IMR-90 (cell line): ENCODE results near the gene NMRK1. TPM values are rescaled to one million over a fixed set of nuclear protein-coding genes. Genes with fewer than 3 reads are reported as not detected.

ENCODE experiments used
- ATAC-seq: fragments of 200-7000 bp; cut with Tn5 transposase; 2 replicates; pipeline ENCODE4 v1.9.1; 2020; ENCODE audit warnings: low read depth, mild to moderate bottlenecking, moderate library complexity
- BruUV-seq: library from RNA; stranded (reverse); fragments of 400-500 nt; replicated peaks from 2 replicates; lab custom pipeline; 2021; lab: Mats Ljungman, UMichigan
- CTCF ChIA-PET: fragments of 300-600 bp; formaldehyde crosslinking; extraction: SDS; loops from one replicate; lab custom pipeline; 2021; ENCODE audit warnings: antibody characterized with exemption; lab: Yijun Ruan, JAX
- POLR2A ChIA-PET: fragments of 300-600 bp; sonication (Branson Sonifier 250); formaldehyde crosslinking; loops from one replicate; lab custom pipeline; 2022; ENCODE audit warnings: antibody characterized with exemption; ENCODE audit not compliant: unreplicated experiment; lab: Charles Lee
- DNase-seq: peaks from one replicate; pipeline ENCODE4 v3.0.0; 2013
- H2AFZ ChIP-seq: replicated peaks from 2 replicates; pipeline ENCODE3; 2013; ENCODE audit warnings: low read length, mild to moderate bottlenecking; ENCODE audit not compliant: poor library complexity
- H2AK5ac ChIP-seq: 2 replicates; pipeline ENCODE4 v1.6.1; 2013; ENCODE audit warnings: low read depth, low read length, inconsistent platforms
- H2AK9ac ChIP-seq: replicated peaks from 2 replicates; pipeline ENCODE3; 2013; ENCODE audit warnings: mild to moderate bottlenecking, low read depth, low read length, moderate library complexity; ENCODE audit not compliant: poor library complexity
- H2BK120ac ChIP-seq: 2 replicates; pipeline ENCODE4 v1.6.1; 2013; ENCODE audit warnings: low read depth, low read length, inconsistent platforms
- H2BK15ac ChIP-seq: 3 replicates; pipeline ENCODE4 v1.6.1; 2013; ENCODE audit warnings: low read depth, low read length, inconsistent platforms
- H2BK20ac ChIP-seq: 2 replicates; pipeline ENCODE4 v1.6.1; 2013; ENCODE audit warnings: low read depth, mild to moderate bottlenecking, inconsistent platforms, low read length, moderate library complexity
- H2BK5ac ChIP-seq: 2 replicates; pipeline ENCODE4 v1.6.1; 2013; ENCODE audit warnings: mild to moderate bottlenecking, low read depth, low read length, inconsistent platforms; ENCODE audit not compliant: poor library complexity, severe bottlenecking
- H3K14ac ChIP-seq: replicated peaks from 2 replicates; pipeline ENCODE4 v1.6.1; 2013; ENCODE audit warnings: low read depth, low read length, inconsistent platforms
- H3K18ac ChIP-seq: 2 replicates; pipeline ENCODE4 v1.6.1; 2013; ENCODE audit warnings: low read depth, low read length, control low read depth
- H3K23ac ChIP-seq: 2 replicates; pipeline ENCODE4 v1.6.1; 2013; ENCODE audit warnings: low read depth, low read length, inconsistent platforms
- H3K27ac ChIP-seq: 2 replicates; pipeline ENCODE4 v1.5.1; 2013; ENCODE audit warnings: mild to moderate bottlenecking, control low read depth, low read length; ENCODE audit not compliant: insufficient read depth
- H3K27me3 ChIP-seq: 2 replicates; pipeline ENCODE4 v1.6.1; 2013; ENCODE audit warnings: low read length; ENCODE audit not compliant: control insufficient read depth, insufficient read depth
- H3K36me3 ChIP-seq: 2 replicates; pipeline ENCODE4 v1.6.1; 2013; ENCODE audit warnings: low read length, mixed read lengths; ENCODE audit not compliant: control insufficient read depth, insufficient read depth
- H3K4ac ChIP-seq: 2 replicates; pipeline ENCODE4 v1.6.1; 2013; ENCODE audit warnings: low read depth, low read length, inconsistent platforms
- H3K4me1 ChIP-seq: 2 replicates; pipeline ENCODE4 v1.6.1; 2013; ENCODE audit warnings: low read length, mixed read lengths; ENCODE audit not compliant: control insufficient read depth, insufficient read depth
- H3K4me2 ChIP-seq: 2 replicates; pipeline ENCODE4 v1.6.1; 2013; ENCODE audit warnings: low read depth, mild to moderate bottlenecking, control low read depth, low read length, moderate library complexity
- H3K4me3 ChIP-seq: 2 replicates; pipeline ENCODE4 v1.5.1; 2013; ENCODE audit warnings: low read depth, mild to moderate bottlenecking, control low read depth, low read length, moderate library complexity; ENCODE audit not compliant: insufficient read depth
- H3K56ac ChIP-seq: 2 replicates; pipeline ENCODE4 v1.6.1; 2013; ENCODE audit warnings: low read length, inconsistent platforms; ENCODE audit not compliant: insufficient read depth; ENCODE audit errors: extremely low read depth
- H3K79me1 ChIP-seq, 2 experiments: 2 replicates each; pipeline ENCODE4 v1.6.1; 2013; ENCODE audit warnings: low read length in 2 of 2, inconsistent platforms in 1 of 2, low read depth in 1 of 2
- H3K9ac ChIP-seq: 2 replicates; pipeline ENCODE4 v1.6.1; 2013; ENCODE audit warnings: low read depth, low read length, control low read depth
- H3K9me1 ChIP-seq: 2 replicates; pipeline ENCODE4 v1.6.1; 2013; ENCODE audit warnings: low read length, inconsistent platforms; ENCODE audit not compliant: insufficient read depth
- H3K9me3 ChIP-seq: 2 replicates; pipeline ENCODE4 v1.6.1; 2013; ENCODE audit warnings: low read length; ENCODE audit not compliant: control insufficient read depth, insufficient read depth
- H4K20me1 ChIP-seq: 2 replicates; pipeline ENCODE4 v1.6.1; 2013; ENCODE audit warnings: low read length, inconsistent platforms; ENCODE audit not compliant: insufficient read depth
- H4K5ac ChIP-seq: 2 replicates; pipeline ENCODE4 v1.6.1; 2013; ENCODE audit warnings: mild to moderate bottlenecking, low read depth, low read length, control low read depth
- H4K8ac ChIP-seq, 2 experiments: 2 replicates each; pipeline ENCODE4 v1.6.1; 2013; ENCODE audit warnings: low read depth in 2 of 2, low read length in 2 of 2, control low read depth in 1 of 2, inconsistent platforms in 1 of 2
- H4K91ac ChIP-seq: 2 replicates; pipeline ENCODE4 v1.6.1; 2013; ENCODE audit warnings: low read depth, low read length, inconsistent platforms; ENCODE audit not compliant: insufficient read depth
- BHLHE40 ChIP-seq: fragments of 150-350 bp; IDR thresholded peaks from 2 replicates; pipeline ENCODE4 v1.6.1; 2016; ENCODE audit warnings: mild to moderate bottlenecking, low read depth, low read length
- CHD1 ChIP-seq: IDR thresholded peaks from 2 replicates; pipeline ENCODE4 v1.6.1; 2012; ENCODE audit warnings: low read depth, low read length, improper control_type of control experiment
- ELK1 ChIP-seq: fragments of 150-350 bp; IDR thresholded peaks from 2 replicates; pipeline ENCODE4 v1.6.1; 2016; ENCODE audit warnings: low read depth, mild to moderate bottlenecking, low read length, moderate library complexity, borderline replicate concordance
- MAZ ChIP-seq: IDR thresholded peaks from 2 replicates; pipeline ENCODE4 v1.6.1; 2012; ENCODE audit warnings: low read depth, mild to moderate bottlenecking, low read length, improper control_type of control experiment, moderate library complexity, borderline replicate concordance
- NFE2L2 ChIP-seq: fragments of 150-350 bp; IDR thresholded peaks from 2 replicates; pipeline ENCODE4 v1.6.1; 2016; ENCODE audit warnings: low read depth, mild to moderate bottlenecking, low read length
- POLR2A ChIP-seq: IDR thresholded peaks from 2 replicates; pipeline ENCODE4 v1.6.1; 2012; ENCODE audit warnings: mild to moderate bottlenecking, low read depth, low read length
- RAD21 ChIP-seq: IDR thresholded peaks from 2 replicates; pipeline ENCODE4 v1.6.1; 2012; ENCODE audit warnings: low read length, improper control_type of control experiment
- RCOR1 ChIP-seq: IDR thresholded peaks from 2 replicates; pipeline ENCODE4 v1.6.1; 2012; ENCODE audit warnings: mild to moderate bottlenecking, low read length, improper control_type of control experiment; ENCODE audit not compliant: insufficient replicate concordance
- SMC3 ChIP-seq: fragments of 150-350 bp; IDR thresholded peaks from 2 replicates; pipeline ENCODE4 v1.6.1; 2016; ENCODE audit warnings: low read depth, mild to moderate bottlenecking, antibody characterized with exemption, low read length, moderate library complexity
- WGBS, 2 experiments: methylation state at CpG; one replicate each; pipeline versions ENCODE4 v1.1.5 to v1.1.7; 2013; ENCODE audit warnings: missing lambda C conversion rate in 2 of 2; ENCODE audit not compliant: insufficient read length in 1 of 2; ENCODE audit errors: extremely low coverage in 2 of 2; 5-methylcytosine and 5-hydroxymethylcytosine counted together
- dilution Hi-C: fragments of 300-500 bp; cut with HindIII; formaldehyde crosslinking; loops from one replicate; pipeline ENCODE4 v1.14.3; 2018; ENCODE audit warnings: low sequenced_read_pairs; ENCODE audit not compliant: unreplicated experiment
- in situ Hi-C: fragments of 300-500 bp; cut with MboI; formaldehyde crosslinking; loops from 3 replicates; pipeline ENCODE4 v1.14.3; 2019; ENCODE audit warnings: low sequenced_read_pairs, inconsistent platforms, mixed read lengths
- intact Hi-C: fragments of 100-400 bp; cut with micrococcal nuclease; formaldehyde crosslinking; loops from 2 replicates; pipeline ENCODE4 v1.10.0; 2022
- polyA plus RNA-seq, 3 experiments: library from polyadenylated mRNA; depleted of rRNA; stranded (reverse); fragments of >200 nt; gene quantifications; 2 replicates each; pipeline ENCODE4 v1.2.3, GENCODE V29; 2012; ENCODE audit warnings: low replicate concordance in 1 of 3
- total RNA-seq: library from RNA; depleted of rRNA; stranded (reverse); fragments of >200 nt; gene quantifications from 2 replicates; pipeline ENCODE4 v1.2.3, GENCODE V29; 2012

Gene NMRK1
- total and polyA plus RNA-seq, 2 of the 4 experiments (the other 2 are of a cell fraction): 5.7 to 5.9 TPM

GRCh38 chr9:75046725-75047345 is 41.1 kb downstream of the NMRK1 start:
- Histone ChIP-seq H2BK15ac (no peak overlapping the region), H3K23ac (no peak overlapping the region), H3K9me1 (no peaks in the 10 kb centered on the region), H3K79me1 (no peaks in the 10 kb centered on the region), H2AFZ (no peak overlapping the region), H3K4me3 (no peak overlapping the region), H3K4me1 (peaks cover 2% of the 10 kb centered on the region; the same call in 1 of the 2 replicates), H2AK5ac (no peak overlapping the region), H3K18ac (no peak overlapping the region), H2BK120ac (no peak overlapping the region), H3K4me2 (no peak overlapping the region), H3K9me3 (no peaks in the 10 kb centered on the region), H3K36me3 (no peaks in the 10 kb centered on the region), H4K91ac (no peak overlapping the region), H4K8ac (no peak overlapping the region), H4K20me1 (no peaks in the 10 kb centered on the region), H3K14ac (no peak overlapping the region), H3K27ac (no peak overlapping the region), H3K9ac (no peak overlapping the region), H2BK5ac (no peak overlapping the region), H3K27me3 (no peaks in the 10 kb centered on the region; the same call in 1 of the 2 replicates), H4K5ac (no peak overlapping the region), H3K4ac (no peak overlapping the region), H3K56ac (no peak overlapping the region), H2BK20ac (no peak overlapping the region), H2AK9ac (no peak overlapping the region)
- in situ Hi-C loops (no loop called here), dilution Hi-C loops (no loop called here), intact Hi-C loops (no loop called here)
- ChIA-PET POLR2A (no interaction called here), CTCF (no interaction called here)
- ATAC-seq (no peak), DNase-seq (no peak)
- TF ChIP-seq SMC3 (no peak), POLR2A (no peak), RCOR1 (no peak), NFE2L2 (no peak), BHLHE40 (no peak), CHD1 (no peak), MAZ (no peak), RAD21 (no peak), ELK1 (no peak)
- WGBS, 2 experiments: no CpG with 5 or more reads among the region's 3 CpGs
- BruUV-seq: no TSS peak
